Loucy (cell line): Measurements from ENCODE around the gene PPP1R1C.

Experiments used
- EZH2phosphoT487 ChIP-seq: fragments of 200-600 bp; IDR thresholded peaks from 2 replicates; pipeline ENCODE4 v1.6.1; 2018; ENCODE audit warnings: antibody characterized with exemption, mild to moderate bottlenecking, moderate library complexity, borderline replicate concordance
- TF ChIP-seq, protein P1 (sequence below): fragments of 200-600 bp; sonication (generic); conservative IDR thresholded peaks from 2 replicates; pipeline ENCODE4 v1.5.1; 2014; ENCODE audit warnings: mild to moderate bottlenecking, antibody characterized with exemption, low read length

DNA sequence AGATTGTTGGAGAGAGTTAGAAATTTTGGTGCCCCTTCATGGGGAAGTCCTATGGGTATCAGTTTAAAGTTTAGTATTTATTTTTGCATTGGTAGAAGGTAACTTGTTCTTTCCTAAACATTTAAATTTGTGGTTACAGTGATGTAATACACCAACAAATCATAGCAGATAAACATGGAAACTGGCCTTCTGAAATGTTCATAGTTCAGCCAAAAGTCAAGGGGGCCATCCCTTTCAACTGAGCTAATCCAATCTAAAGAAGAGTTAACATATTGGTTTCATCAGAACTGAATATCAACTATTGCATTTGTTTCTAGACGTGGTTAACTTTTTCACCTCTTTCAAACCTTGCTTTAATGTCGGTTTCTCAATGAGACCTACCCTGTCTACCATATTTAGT is 46.3 kb downstream of the PPP1R1C start:
- TF ChIP-seq, protein P1, sequence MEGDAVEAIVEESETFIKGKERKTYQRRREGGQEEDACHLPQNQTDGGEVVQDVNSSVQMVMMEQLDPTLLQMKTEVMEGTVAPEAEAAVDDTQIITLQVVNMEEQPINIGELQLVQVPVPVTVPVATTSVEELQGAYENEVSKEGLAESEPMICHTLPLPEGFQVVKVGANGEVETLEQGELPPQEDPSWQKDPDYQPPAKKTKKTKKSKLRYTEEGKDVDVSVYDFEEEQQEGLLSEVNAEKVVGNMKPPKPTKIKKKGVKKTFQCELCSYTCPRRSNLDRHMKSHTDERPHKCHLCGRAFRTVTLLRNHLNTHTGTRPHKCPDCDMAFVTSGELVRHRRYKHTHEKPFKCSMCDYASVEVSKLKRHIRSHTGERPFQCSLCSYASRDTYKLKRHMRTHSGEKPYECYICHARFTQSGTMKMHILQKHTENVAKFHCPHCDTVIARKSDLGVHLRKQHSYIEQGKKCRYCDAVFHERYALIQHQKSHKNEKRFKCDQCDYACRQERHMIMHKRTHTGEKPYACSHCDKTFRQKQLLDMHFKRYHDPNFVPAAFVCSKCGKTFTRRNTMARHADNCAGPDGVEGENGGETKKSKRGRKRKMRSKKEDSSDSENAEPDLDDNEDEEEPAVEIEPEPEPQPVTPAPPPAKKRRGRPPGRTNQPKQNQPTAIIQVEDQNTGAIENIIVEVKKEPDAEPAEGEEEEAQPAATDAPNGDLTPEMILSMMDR, result no peak
- TF ChIP-seq EZH2phosphoT487, result no peak
